Trophoblast cell (in vitro differentiated cells and primary cell): ENCODE data around the gene RECK.

Experiments used
- DNase-seq, 2 donors: peaks; one replicate each; pipeline ENCODE4 v3.0.0-alpha.2; 2016
- H2AFZ ChIP-seq: 2 replicates; pipeline ENCODE4 v1.6.1; 2013; ENCODE audit warnings: low read length, moderate library complexity, mild to moderate bottlenecking; ENCODE audit not compliant: insufficient read depth, poor library complexity
- H2AK5ac ChIP-seq: 2 replicates; pipeline ENCODE4 v1.6.1; 2013; ENCODE audit warnings: mild to moderate bottlenecking, low read length
- H2BK120ac ChIP-seq: 2 replicates; pipeline ENCODE4 v1.6.1; 2013; ENCODE audit warnings: low read length, mild to moderate bottlenecking, moderate library complexity; ENCODE audit not compliant: insufficient read depth, poor library complexity
- H2BK12ac ChIP-seq: 2 replicates; pipeline ENCODE4 v1.6.1; 2013; ENCODE audit warnings: mild to moderate bottlenecking, low read length, moderate library complexity
- H2BK5ac ChIP-seq: 2 replicates; pipeline ENCODE4 v1.6.1; 2013; ENCODE audit warnings: low read length, low read depth, moderate library complexity, mild to moderate bottlenecking; ENCODE audit not compliant: poor library complexity
- H3K14ac ChIP-seq: 2 replicates; pipeline ENCODE4 v1.6.1; 2013; ENCODE audit warnings: mild to moderate bottlenecking, low read length
- H3K18ac ChIP-seq: 2 replicates; pipeline ENCODE4 v1.6.1; 2013; ENCODE audit warnings: mild to moderate bottlenecking, low read length
- H3K23ac ChIP-seq: 2 replicates; pipeline ENCODE4 v1.6.1; 2013; ENCODE audit warnings: low read length
- H3K27ac ChIP-seq: 2 replicates; pipeline ENCODE4 v1.5.1; 2013; ENCODE audit warnings: low read depth, mild to moderate bottlenecking, inconsistent platforms, low read length, moderate library complexity
- H3K27me3 ChIP-seq: 2 replicates; pipeline ENCODE4 v1.6.1; 2013; ENCODE audit warnings: inconsistent platforms, mild to moderate bottlenecking, low read length, moderate library complexity; ENCODE audit not compliant: insufficient read depth
- H3K36me3 ChIP-seq, 2 experiments: 1 replicate in 1 of 2; 2 replicates in 1 of 2; pipeline ENCODE4 v1.6.1; 2013; ENCODE audit warnings: low read length in 2 of 2, mild to moderate bottlenecking in 2 of 2, moderate library complexity in 1 of 2; ENCODE audit not compliant: insufficient read depth in 2 of 2, control insufficient read depth in 1 of 2
- H3K4ac ChIP-seq: 2 replicates; pipeline ENCODE4 v1.6.1; 2013; ENCODE audit warnings: low read depth, mild to moderate bottlenecking, low read length, moderate library complexity
- H3K4me1 ChIP-seq, 2 experiments: 1 replicate in 1 of 2; 2 replicates in 1 of 2; pipeline ENCODE4 v1.6.1; 2013; ENCODE audit warnings: low read length in 2 of 2, mild to moderate bottlenecking in 2 of 2, moderate library complexity in 1 of 2; ENCODE audit not compliant: insufficient read depth in 2 of 2, control insufficient read depth in 1 of 2
- H3K4me2 ChIP-seq: 2 replicates; pipeline ENCODE4 v1.6.1; 2013; ENCODE audit warnings: inconsistent platforms, mild to moderate bottlenecking, low read length, moderate library complexity
- H3K4me3 ChIP-seq: 2 replicates; pipeline ENCODE4 v1.5.1; 2013; ENCODE audit warnings: mild to moderate bottlenecking, low read depth, low read length, inconsistent platforms
- H3K79me1 ChIP-seq: one replicate; pipeline ENCODE4 v1.6.1; 2013; ENCODE audit warnings: low read length
- H3K79me2 ChIP-seq: 2 replicates; pipeline ENCODE4 v1.6.1; 2013; ENCODE audit warnings: low read length, mild to moderate bottlenecking; ENCODE audit not compliant: control insufficient read depth, insufficient read depth, poor library complexity
- H3K9ac ChIP-seq: 2 replicates; pipeline ENCODE4 v1.6.1; 2013; ENCODE audit warnings: mild to moderate bottlenecking, low read length
- H3K9me3 ChIP-seq: 2 replicates; pipeline ENCODE4 v1.6.1; 2013; ENCODE audit warnings: low read depth, mild to moderate bottlenecking, control low read depth, inconsistent platforms, low read length; ENCODE audit not compliant: insufficient read depth
- H4K12ac ChIP-seq: 2 replicates; pipeline ENCODE4 v1.6.1; 2013; ENCODE audit warnings: low read depth, mild to moderate bottlenecking, low read length, moderate library complexity
- H4K8ac ChIP-seq: 2 replicates; pipeline ENCODE4 v1.6.1; 2013; ENCODE audit warnings: low read depth, mild to moderate bottlenecking, low read length, moderate library complexity
- H4K91ac ChIP-seq: one replicate; pipeline ENCODE4 v1.6.1; 2013; ENCODE audit warnings: low read depth, mild to moderate bottlenecking, low read length, moderate library complexity
- WGBS: extraction: QIAGEN DNeasy Blood & Tissue Kit; methylation state at CpG from one replicate; pipeline ENCODE4 v1.1.7; 2013; ENCODE audit warnings: missing lambda C conversion rate; ENCODE audit not compliant: insufficient read length, insufficient coverage; ENCODE audit errors: extremely low coverage; 5-methylcytosine and 5-hydroxymethylcytosine counted together

The RECK gene

DNA sequence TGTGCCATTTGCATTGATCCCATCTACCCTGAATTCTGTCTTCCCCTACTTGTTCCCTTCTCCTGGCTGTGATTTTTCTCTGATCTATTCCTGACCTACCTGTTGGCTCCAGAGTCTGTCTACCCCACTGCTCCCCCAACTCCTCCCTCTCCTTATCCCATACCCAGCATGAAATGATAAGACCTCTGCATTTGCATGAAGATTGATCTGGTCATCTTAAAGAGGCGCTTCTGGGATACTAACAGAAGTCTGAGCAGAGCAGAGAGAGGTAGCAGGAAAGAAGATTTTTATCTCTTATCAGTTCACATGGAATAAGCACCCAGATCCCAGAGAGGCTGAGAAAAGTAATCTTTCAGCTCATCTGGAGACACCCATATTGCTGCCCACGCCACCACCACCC, 81.5 kb downstream of the RECK start:
- Histone ChIP-seq H2AFZ (no peak overlapping the region), H3K79me2 (no peaks in the 10 kb centered on the region), H3K4me1 (no peaks in the 10 kb centered on the region), H3K27me3 (no peaks in the 10 kb centered on the region), H3K9me3 (no peaks in the 10 kb centered on the region), H3K14ac (no peak overlapping the region), H2AK5ac (no peak overlapping the region), H3K9ac (no peak overlapping the region), H3K27ac (no peak overlapping the region), H4K8ac (no peak overlapping the region), H4K12ac (no peak overlapping the region), H2BK5ac (no peak overlapping the region), H3K4me3 (no peak overlapping the region), H3K36me3 (peaks cover 0 to 5% of the 10 kb centered on the region in 2 experiments), H3K4ac (no peak overlapping the region), H2BK120ac (no peak overlapping the region), H4K91ac (no peak overlapping the region), H3K4me2 (no peak overlapping the region), H3K79me1 (no peaks in the 10 kb centered on the region), H2BK12ac (no peak overlapping the region), H3K23ac (no peak overlapping the region), H3K18ac (no peak overlapping the region)
- no CpG with 5 or more reads among the region's 2 CpGs for WGBS
- DNase-seq, result no peak

DNA sequence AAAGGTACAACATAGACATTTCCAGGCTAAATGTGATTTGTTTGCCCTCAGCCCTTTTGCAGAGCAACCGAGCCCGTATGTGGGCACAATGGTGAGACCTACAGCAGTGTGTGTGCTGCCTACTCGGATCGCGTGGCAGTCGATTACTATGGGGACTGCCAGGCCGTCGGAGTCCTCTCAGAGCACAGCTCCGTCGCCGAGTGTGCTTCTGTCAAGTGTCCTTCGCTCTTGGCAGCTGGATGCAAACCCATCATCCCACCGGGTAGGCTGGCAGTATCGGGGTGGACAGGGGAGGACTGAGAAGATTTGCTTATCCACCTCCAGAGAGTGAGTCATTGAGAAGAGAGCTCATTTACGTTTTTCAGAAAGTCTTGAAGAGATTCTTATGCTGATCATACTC, 82.0 kb downstream of the RECK start:
- Histone ChIP-seq H3K27me3 (no peaks in the 10 kb centered on the region), H4K8ac (no peak overlapping the region), H2AK5ac (no peak overlapping the region), H3K4ac (no peak overlapping the region), H3K23ac (no peak overlapping the region), H3K14ac (no peak overlapping the region), H3K27ac (no peak overlapping the region), H3K79me2 (no peaks in the 10 kb centered on the region), H4K12ac (no peak overlapping the region), H2BK120ac (no peak overlapping the region), H4K91ac (no peak overlapping the region), H3K9ac (no peak overlapping the region), H3K4me3 (no peak overlapping the region), H3K4me1 (no peaks in the 10 kb centered on the region), H3K9me3 (no peaks in the 10 kb centered on the region), H2AFZ (no peak overlapping the region), H3K18ac (no peak overlapping the region), H2BK12ac (no peak overlapping the region), H3K4me2 (no peak overlapping the region), H3K79me1 (no peaks in the 10 kb centered on the region), H2BK5ac (no peak overlapping the region), H3K36me3 (peaks cover 0 to 5% of the 10 kb centered on the region in 2 experiments)
- no peak for DNase-seq
- WGBS, result no CpG with 5 or more reads among the region's 15 CpGs

DNA sequence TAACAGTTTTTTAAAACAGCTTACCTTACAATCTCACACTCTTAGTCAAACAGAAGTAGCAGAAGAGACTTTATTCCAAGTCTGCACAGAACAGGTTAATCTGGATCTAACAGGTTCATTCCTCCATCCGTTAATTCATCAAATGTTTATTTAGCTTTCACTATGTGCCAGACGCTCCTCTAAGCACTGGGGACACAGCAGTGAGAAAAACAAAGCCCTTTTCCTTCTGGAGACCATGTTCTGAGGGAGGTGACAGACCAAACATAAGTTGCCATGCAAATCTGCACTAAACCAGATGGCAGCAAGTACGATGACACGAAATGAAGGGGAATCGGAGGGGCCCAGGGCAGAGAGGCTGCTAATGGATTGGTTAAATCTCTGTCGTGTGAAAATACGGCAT, 82.8 kb downstream of the RECK start:
- no peaks in the 10 kb centered on the region for H3K9me3 ChIP-seq

DNA sequence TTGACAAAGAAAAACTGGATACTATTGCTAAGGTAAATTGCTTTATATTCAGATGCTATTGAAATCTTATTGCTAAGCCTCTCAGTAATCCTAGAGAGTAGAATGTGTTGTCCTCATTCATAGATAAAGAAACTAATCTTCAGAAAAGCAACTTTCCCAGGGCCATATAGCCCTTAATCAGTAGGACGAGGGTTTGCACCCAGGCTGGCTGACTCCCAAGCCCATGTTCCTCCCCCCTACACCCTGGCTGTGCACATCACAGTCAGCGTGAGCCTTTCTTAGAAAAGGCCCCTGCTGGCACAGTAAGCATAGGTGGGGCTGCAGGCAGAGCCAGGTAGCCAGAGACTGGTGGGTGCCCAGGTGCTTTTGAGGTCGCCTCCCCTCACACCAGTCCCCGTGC, 84.0 kb downstream of the RECK start:
- Histone ChIP-seq H4K91ac (no peak overlapping the region), H3K23ac (no peak overlapping the region), H2AK5ac (no peak overlapping the region), H3K4ac (no peak overlapping the region), H3K27ac (no peak overlapping the region), H3K79me2 (no peaks in the 10 kb centered on the region), H4K12ac (no peak overlapping the region), H4K8ac (no peak overlapping the region), H3K36me3 (peaks cover 0 to 5% of the 10 kb centered on the region in 2 experiments), H3K79me1 (no peaks in the 10 kb centered on the region), H3K4me2 (no peak overlapping the region), H2BK12ac (no peak overlapping the region), H2BK5ac (no peak overlapping the region), H2AFZ (no peak overlapping the region), H3K9me3 (no peaks in the 10 kb centered on the region), H3K18ac (no peak overlapping the region), H3K14ac (no peak overlapping the region), H3K9ac (no peak overlapping the region), H2BK120ac (no peak overlapping the region), H3K27me3 (no peaks in the 10 kb centered on the region), H3K4me3 (no peak overlapping the region), H3K4me1 (no peaks in the 10 kb centered on the region)
- DNase-seq, result no peak
- no CpG with 5 or more reads among the region's 4 CpGs for WGBS

More for the DNA sequence above, 82.8 kb downstream of the RECK start:
- H2AFZ ChIP-seq, result no peak overlapping the region
- H3K4me1 ChIP-seq, result no peaks in the 10 kb centered on the region
- no peak overlapping the region for H2AK5ac ChIP-seq
- no peaks in the 10 kb centered on the region for H3K79me2 ChIP-seq
- H3K27ac ChIP-seq, result no peak overlapping the region
- no peak overlapping the region for H3K23ac ChIP-seq
- H3K18ac ChIP-seq, result no peak overlapping the region
- no peak overlapping the region for H3K14ac ChIP-seq
- H2BK120ac ChIP-seq, result no peak overlapping the region
- H3K4me2 ChIP-seq, result no peak overlapping the region
- no peak overlapping the region for H4K91ac ChIP-seq
- no peak overlapping the region for H4K12ac ChIP-seq
- no peak overlapping the region for H3K4me3 ChIP-seq
- no peak overlapping the region for H2BK5ac ChIP-seq
- H2BK12ac ChIP-seq, result no peak overlapping the region
- peaks cover 0 to 5% of the 10 kb centered on the region in 2 experiments for H3K36me3 ChIP-seq
- no peak overlapping the region for H4K8ac ChIP-seq
- no peak overlapping the region for H3K9ac ChIP-seq
- H3K79me1 ChIP-seq, result no peaks in the 10 kb centered on the region
- H3K27me3 ChIP-seq, result no peaks in the 10 kb centered on the region
- WGBS, result no CpG with 5 or more reads among the region's 7 CpGs
- DNase-seq, result no peak
- H3K4ac ChIP-seq, result no peak overlapping the region
